Measurements from ENCODE around the gene AP3M1.

Gene AP3M1

GRCh38 chr10:74083304-74083703, 67.3 kb downstream of the AP3M1 start:
- in situ Hi-C loops (cut with MboI; ENCODE audit: low sequenced_read_pairs) = loop anchor here (10.0 kb wide), 1 partner anchor 199 kb away; no protein-coding TSS in a partner anchor

- in situ Hi-C loops (cut with MboI; ENCODE audit: low sequenced_read_pairs) = loop anchor here (10.0 kb wide), 1 partner anchor 197 kb away; no protein-coding TSS in a partner anchor
Observed at GRCh38 chr10:74081941-74082718, 68.5 kb downstream of the AP3M1 start.

- in situ Hi-C loops (cut with MboI; ENCODE audit: low sequenced_read_pairs) = loop anchor here (10.0 kb wide), 1 partner anchor 196 kb away; no protein-coding TSS in a partner anchor
Observed at GRCh38 chr10:74081192-74081803, 69.3 kb downstream of the AP3M1 start.

- in situ Hi-C loops (cut with MboI; ENCODE audit: low sequenced_read_pairs) = loop anchor here (10.0 kb wide), 1 partner anchor 195 kb away; no protein-coding TSS in a partner anchor
Observed at GRCh38 chr10:74079936-74080590, 70.6 kb downstream of the AP3M1 start.

- in situ Hi-C loops (cut with MboI; ENCODE audit: low sequenced_read_pairs) = no loop called here
Observed at GRCh38 chr10:74079028-74079935, 71.3 kb downstream of the AP3M1 start.

GRCh38 chr10:74078037-74078436, 72.6 kb downstream of the AP3M1 start:
- in situ Hi-C loops (cut with MboI; ENCODE audit: low sequenced_read_pairs) = no loop called here

GRCh38 chr10:74077416-74077815, 73.2 kb downstream of the AP3M1 start:
- in situ Hi-C loops (cut with MboI; ENCODE audit: low sequenced_read_pairs) = no loop called here

GRCh38 chr10:74076961-74077360, 73.7 kb downstream of the AP3M1 start:
- in situ Hi-C loops (cut with MboI; ENCODE audit: low sequenced_read_pairs) = no loop called here

GRCh38 chr10:74075906-74076305, 74.7 kb downstream of the AP3M1 start:
- in situ Hi-C loops (cut with MboI; ENCODE audit: low sequenced_read_pairs) = no loop called here

GRCh38 chr10:74072503-74072902, 78.1 kb downstream of the AP3M1 start:
- in situ Hi-C loops (cut with MboI; ENCODE audit: low sequenced_read_pairs) = no loop called here

GRCh38 chr10:74071157-74071556, 79.5 kb downstream of the AP3M1 start:
- in situ Hi-C loops (cut with MboI; ENCODE audit: low sequenced_read_pairs) = no loop called here

Data from HL-60/S4 (cell line).